Upper lobe of left lung (tissue), 4 donors: ENCODE measurements around the gene PCARE.

Source experiments
- CTCF ChIP-seq, 6 experiments: fragments of 450-650 bp in 4 of 6; fragments of 200-600 bp in 2 of 6; sonication (generic) in 2 of 6; IDR thresholded peaks; one replicate each; pipeline ENCODE4 v1.5.1; 2016 to 2019; ENCODE audit warnings: antibody characterized with exemption in 6 of 6
- EP300 ChIP-seq, 4 donors: sonication (generic); formaldehyde crosslinking; IDR thresholded peaks; one replicate each; pipeline ENCODE4 v1.5.1; 2017; ENCODE audit warnings: antibody characterized with exemption in 4 of 4, control low read depth in 2 of 4
- POLR2A ChIP-seq, 4 donors: fragments of 450-650 bp; IDR thresholded peaks; one replicate each; pipeline ENCODE4 v1.5.1; 2016 to 2017; ENCODE audit warnings: antibody characterized with exemption in 4 of 4, mild to moderate bottlenecking in 2 of 4

DNA sequence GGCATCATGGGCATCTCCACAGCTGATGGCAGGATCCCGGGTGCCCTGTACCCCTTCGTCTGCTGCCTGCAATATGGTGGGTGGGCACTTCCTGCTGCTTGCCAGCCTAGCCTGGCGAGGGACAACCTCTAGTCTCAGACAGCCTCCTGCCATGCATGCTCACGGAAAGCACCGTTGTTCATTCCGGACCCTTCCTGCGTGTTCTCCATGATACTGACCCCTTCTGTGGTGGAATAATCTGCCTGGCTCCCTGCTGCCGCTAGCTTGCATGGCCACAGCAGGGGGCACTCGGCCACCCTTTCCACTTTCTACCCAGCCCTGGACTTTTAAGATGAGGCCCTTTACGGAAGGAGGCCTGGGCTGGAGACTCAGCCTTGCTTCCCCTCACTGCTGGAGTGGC lies 12.0 kb downstream of the PCARE start:
- TF ChIP-seq CTCF (IDR thresholded peaks at IDR 0.05) (no peak), POLR2A (IDR thresholded peaks at IDR 0.05) (no peak), EP300 (IDR thresholded peaks at IDR 0.05) (no peak)
